Trophoblast cell (in vitro differentiated cells and primary cell): Measurements from ENCODE around the gene HACD3.
A peak's percentile ranks its signal among the peaks of the same experiment; 100 is the strongest.

Source experiments
- DNase-seq, 2 donors: peaks; one replicate each; pipeline ENCODE4 v3.0.0-alpha.2; 2016
- H2AFZ ChIP-seq: 2 replicates; pipeline ENCODE4 v1.6.1; 2013; ENCODE audit warnings: low read length, moderate library complexity, mild to moderate bottlenecking; ENCODE audit not compliant: insufficient read depth, poor library complexity
- H2AK5ac ChIP-seq: 2 replicates; pipeline ENCODE4 v1.6.1; 2013; ENCODE audit warnings: mild to moderate bottlenecking, low read length
- H2BK120ac ChIP-seq: 2 replicates; pipeline ENCODE4 v1.6.1; 2013; ENCODE audit warnings: low read length, mild to moderate bottlenecking, moderate library complexity; ENCODE audit not compliant: insufficient read depth, poor library complexity
- H2BK12ac ChIP-seq: 2 replicates; pipeline ENCODE4 v1.6.1; 2013; ENCODE audit warnings: mild to moderate bottlenecking, low read length, moderate library complexity
- H2BK5ac ChIP-seq: 2 replicates; pipeline ENCODE4 v1.6.1; 2013; ENCODE audit warnings: low read length, low read depth, moderate library complexity, mild to moderate bottlenecking; ENCODE audit not compliant: poor library complexity
- H3K14ac ChIP-seq: 2 replicates; pipeline ENCODE4 v1.6.1; 2013; ENCODE audit warnings: mild to moderate bottlenecking, low read length
- H3K18ac ChIP-seq: 2 replicates; pipeline ENCODE4 v1.6.1; 2013; ENCODE audit warnings: mild to moderate bottlenecking, low read length
- H3K23ac ChIP-seq: 2 replicates; pipeline ENCODE4 v1.6.1; 2013; ENCODE audit warnings: low read length
- H3K27ac ChIP-seq: 2 replicates; pipeline ENCODE4 v1.5.1; 2013; ENCODE audit warnings: low read depth, mild to moderate bottlenecking, inconsistent platforms, low read length, moderate library complexity
- H3K27me3 ChIP-seq: 2 replicates; pipeline ENCODE4 v1.6.1; 2013; ENCODE audit warnings: inconsistent platforms, mild to moderate bottlenecking, low read length, moderate library complexity; ENCODE audit not compliant: insufficient read depth
- H3K36me3 ChIP-seq, 2 experiments: 1 replicate in 1 of 2; 2 replicates in 1 of 2; pipeline ENCODE4 v1.6.1; 2013; ENCODE audit warnings: low read length in 2 of 2, mild to moderate bottlenecking in 2 of 2, moderate library complexity in 1 of 2; ENCODE audit not compliant: insufficient read depth in 2 of 2, control insufficient read depth in 1 of 2
- H3K4ac ChIP-seq: 2 replicates; pipeline ENCODE4 v1.6.1; 2013; ENCODE audit warnings: low read depth, mild to moderate bottlenecking, low read length, moderate library complexity
- H3K4me1 ChIP-seq, 2 experiments: 1 replicate in 1 of 2; 2 replicates in 1 of 2; pipeline ENCODE4 v1.6.1; 2013; ENCODE audit warnings: low read length in 2 of 2, mild to moderate bottlenecking in 2 of 2, moderate library complexity in 1 of 2; ENCODE audit not compliant: insufficient read depth in 2 of 2, control insufficient read depth in 1 of 2
- H3K4me2 ChIP-seq: 2 replicates; pipeline ENCODE4 v1.6.1; 2013; ENCODE audit warnings: inconsistent platforms, mild to moderate bottlenecking, low read length, moderate library complexity
- H3K4me3 ChIP-seq: 2 replicates; pipeline ENCODE4 v1.5.1; 2013; ENCODE audit warnings: mild to moderate bottlenecking, low read depth, low read length, inconsistent platforms
- H3K79me1 ChIP-seq: one replicate; pipeline ENCODE4 v1.6.1; 2013; ENCODE audit warnings: low read length
- H3K79me2 ChIP-seq: 2 replicates; pipeline ENCODE4 v1.6.1; 2013; ENCODE audit warnings: low read length, mild to moderate bottlenecking; ENCODE audit not compliant: control insufficient read depth, insufficient read depth, poor library complexity
- H3K9ac ChIP-seq: 2 replicates; pipeline ENCODE4 v1.6.1; 2013; ENCODE audit warnings: mild to moderate bottlenecking, low read length
- H3K9me3 ChIP-seq: 2 replicates; pipeline ENCODE4 v1.6.1; 2013; ENCODE audit warnings: low read depth, mild to moderate bottlenecking, control low read depth, inconsistent platforms, low read length; ENCODE audit not compliant: insufficient read depth
- H4K12ac ChIP-seq: 2 replicates; pipeline ENCODE4 v1.6.1; 2013; ENCODE audit warnings: low read depth, mild to moderate bottlenecking, low read length, moderate library complexity
- H4K8ac ChIP-seq: 2 replicates; pipeline ENCODE4 v1.6.1; 2013; ENCODE audit warnings: low read depth, mild to moderate bottlenecking, low read length, moderate library complexity
- H4K91ac ChIP-seq: one replicate; pipeline ENCODE4 v1.6.1; 2013; ENCODE audit warnings: low read depth, mild to moderate bottlenecking, low read length, moderate library complexity
- WGBS: extraction: QIAGEN DNeasy Blood & Tissue Kit; methylation state at CpG from one replicate; pipeline ENCODE4 v1.1.7; 2013; ENCODE audit warnings: missing lambda C conversion rate; ENCODE audit not compliant: insufficient read length, insufficient coverage; ENCODE audit errors: extremely low coverage; 5-methylcytosine and 5-hydroxymethylcytosine counted together

HACD3 gene

GRCh38 chr15:65553691-65554090, 23.4 kb downstream of the HACD3 start:
- Histone ChIP-seq H3K36me3 (peaks cover 2 to 11% of the 10 kb centered on the region in 2 experiments), H2BK5ac (no peak overlapping the region), H3K18ac (no peak overlapping the region), H3K79me2 (no peaks in the 10 kb centered on the region), H2BK120ac (no peak overlapping the region), H2BK12ac (no peak overlapping the region), H3K14ac (no peak overlapping the region), H3K79me1 (no peaks in the 10 kb centered on the region), H3K4me1 (peaks cover 0 to 2% of the 10 kb centered on the region in 2 experiments), H3K4me2 (no peak overlapping the region), H3K27ac (no peak overlapping the region), H3K4me3 (no peak overlapping the region), H2AFZ (no peak overlapping the region), H2AK5ac (no peak overlapping the region), H3K9ac (no peak overlapping the region), H4K12ac (no peak overlapping the region), H3K4ac (no peak overlapping the region), H4K8ac (no peak overlapping the region), H3K9me3 (no peaks in the 10 kb centered on the region), H3K23ac (no peak overlapping the region), H3K27me3 (no peaks in the 10 kb centered on the region), H4K91ac (no peak overlapping the region)
- WGBS = no CpG with 5 or more reads among the region's 3 CpGs
- no peak for DNase-seq

- Histone ChIP-seq H3K79me1 (peaks cover 4% of the 10 kb centered on the region), H3K4me1 (peaks cover 5 to 9% of the 10 kb centered on the region in 2 experiments), H3K4me3 (peak overlapping the region; percentile 32), H2AFZ (no peak overlapping the region), H3K27me3 (no peaks in the 10 kb centered on the region), H4K12ac (no peak overlapping the region), H3K18ac (no peak overlapping the region), H3K9me3 (no peaks in the 10 kb centered on the region), H2BK12ac (no peak overlapping the region), H3K4ac (no peak overlapping the region), H2AK5ac (no peak overlapping the region), H2BK5ac (no peak overlapping the region), H3K9ac (no peak overlapping the region), H3K27ac (no peak overlapping the region), H3K4me2 (no peak overlapping the region), H4K91ac (no peak overlapping the region), H3K79me2 (no peaks in the 10 kb centered on the region), H4K8ac (no peak overlapping the region), H3K14ac (no peak overlapping the region), H3K36me3 (peaks cover 2 to 17% of the 10 kb centered on the region in 2 experiments), H2BK120ac (no peak overlapping the region), H3K23ac (no peak overlapping the region)
- no CpG with 5 or more reads among the region's 7 CpGs for WGBS
- no peak for DNase-seq
These were observed 26.4 kb downstream of the HACD3 start for GRCh38 chr15:65556622-65557021.

- Histone ChIP-seq H2AK5ac (peak overlapping the region; percentile 41), H3K79me2 (no peaks in the 10 kb centered on the region), H3K27ac (no peak overlapping the region), H2AFZ (no peak overlapping the region), H4K91ac (no peak overlapping the region), H3K4ac (no peak overlapping the region), H3K18ac (no peak overlapping the region), H2BK12ac (no peak overlapping the region), H4K12ac (no peak overlapping the region), H3K36me3 (peaks cover 2 to 17% of the 10 kb centered on the region in 2 experiments), H3K23ac (no peak overlapping the region), H2BK5ac (no peak overlapping the region), H3K79me1 (peaks cover 6% of the 10 kb centered on the region), H3K27me3 (no peaks in the 10 kb centered on the region), H4K8ac (no peak overlapping the region), H3K9me3 (no peaks in the 10 kb centered on the region), H3K9ac (no peak overlapping the region), H3K4me1 (peaks cover 6 to 10% of the 10 kb centered on the region in 2 experiments), H3K14ac (no peak overlapping the region), H2BK120ac (no peak overlapping the region), H3K4me3 (no peak overlapping the region), H3K4me2 (no peak overlapping the region)
- DNase-seq = no peak
- no CpG with 5 or more reads among the region's 5 CpGs for WGBS
These were observed 28.1 kb downstream of the HACD3 start for GRCh38 chr15:65558336-65558735.

- no peak overlapping the region for H3K14ac ChIP-seq
- no peak overlapping the region for H4K8ac ChIP-seq
- H3K4me3 ChIP-seq = no peak overlapping the region
- no peak overlapping the region for H3K4ac ChIP-seq
- peaks cover 6 to 12% of the 10 kb centered on the region in 2 experiments for H3K4me1 ChIP-seq
- peak; percentile 90 to 97 for DNase-seq
- H4K12ac ChIP-seq = no peak overlapping the region
- H3K27ac ChIP-seq = no peak overlapping the region
- H3K18ac ChIP-seq = no peak overlapping the region
- H3K23ac ChIP-seq = no peak overlapping the region
- no peak overlapping the region for H2BK120ac ChIP-seq
- no peaks in the 10 kb centered on the region for H3K79me2 ChIP-seq
- H3K4me2 ChIP-seq = no peak overlapping the region
- WGBS = no CpG with 5 or more reads among the region's 6 CpGs
- H3K9me3 ChIP-seq = no peaks in the 10 kb centered on the region
- no peak overlapping the region for H2BK12ac ChIP-seq
- H3K27me3 ChIP-seq = no peaks in the 10 kb centered on the region
- H3K79me1 ChIP-seq = peaks cover 6% of the 10 kb centered on the region
- H2AK5ac ChIP-seq = no peak overlapping the region
- H3K9ac ChIP-seq = no peak overlapping the region
- no peak overlapping the region for H2BK5ac ChIP-seq
- H4K91ac ChIP-seq = no peak overlapping the region
- peaks cover 3 to 18% of the 10 kb centered on the region in 2 experiments for H3K36me3 ChIP-seq
- no peak overlapping the region for H2AFZ ChIP-seq
These were observed 28.9 kb downstream of the HACD3 start for GRCh38 chr15:65558997-65559760.
